ENCODE measurements around the gene RETREG2.
A peak's percentile ranks its signal among the peaks of the same experiment; 100 is the strongest.

The RETREG2 gene

DNA sequence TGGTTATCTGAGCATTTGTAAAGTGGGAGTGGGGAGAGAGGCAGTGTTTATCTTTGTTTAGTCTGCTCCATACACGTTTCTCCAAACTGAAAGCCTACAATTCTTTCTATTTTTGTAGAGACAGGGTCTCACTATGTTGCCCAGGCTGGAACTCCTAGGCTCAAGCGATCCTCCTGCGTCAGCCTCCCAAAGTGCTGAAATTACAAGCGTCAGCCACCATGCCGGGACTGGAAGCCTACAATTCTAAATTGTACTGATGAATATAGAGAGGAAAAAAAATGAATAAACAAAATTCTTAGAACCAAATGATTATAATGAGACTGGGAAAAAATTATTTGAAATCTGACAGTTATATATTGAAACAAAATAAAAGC, 27.1 kb downstream of the RETREG2 start:
- no peak overlapping the region for H3K4me3 ChIP-seq (replicated peaks; ENCODE audit: low read depth, low read length)
- TF ChIP-seq, protein P1, sequence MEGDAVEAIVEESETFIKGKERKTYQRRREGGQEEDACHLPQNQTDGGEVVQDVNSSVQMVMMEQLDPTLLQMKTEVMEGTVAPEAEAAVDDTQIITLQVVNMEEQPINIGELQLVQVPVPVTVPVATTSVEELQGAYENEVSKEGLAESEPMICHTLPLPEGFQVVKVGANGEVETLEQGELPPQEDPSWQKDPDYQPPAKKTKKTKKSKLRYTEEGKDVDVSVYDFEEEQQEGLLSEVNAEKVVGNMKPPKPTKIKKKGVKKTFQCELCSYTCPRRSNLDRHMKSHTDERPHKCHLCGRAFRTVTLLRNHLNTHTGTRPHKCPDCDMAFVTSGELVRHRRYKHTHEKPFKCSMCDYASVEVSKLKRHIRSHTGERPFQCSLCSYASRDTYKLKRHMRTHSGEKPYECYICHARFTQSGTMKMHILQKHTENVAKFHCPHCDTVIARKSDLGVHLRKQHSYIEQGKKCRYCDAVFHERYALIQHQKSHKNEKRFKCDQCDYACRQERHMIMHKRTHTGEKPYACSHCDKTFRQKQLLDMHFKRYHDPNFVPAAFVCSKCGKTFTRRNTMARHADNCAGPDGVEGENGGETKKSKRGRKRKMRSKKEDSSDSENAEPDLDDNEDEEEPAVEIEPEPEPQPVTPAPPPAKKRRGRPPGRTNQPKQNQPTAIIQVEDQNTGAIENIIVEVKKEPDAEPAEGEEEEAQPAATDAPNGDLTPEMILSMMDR (IDR thresholded peaks at IDR 0.05; ENCODE audit: low read depth, low read length, missing control alignments): no peak
- DNase-seq (ENCODE audit: extremely low read depth, low read depth): no peak

DNA sequence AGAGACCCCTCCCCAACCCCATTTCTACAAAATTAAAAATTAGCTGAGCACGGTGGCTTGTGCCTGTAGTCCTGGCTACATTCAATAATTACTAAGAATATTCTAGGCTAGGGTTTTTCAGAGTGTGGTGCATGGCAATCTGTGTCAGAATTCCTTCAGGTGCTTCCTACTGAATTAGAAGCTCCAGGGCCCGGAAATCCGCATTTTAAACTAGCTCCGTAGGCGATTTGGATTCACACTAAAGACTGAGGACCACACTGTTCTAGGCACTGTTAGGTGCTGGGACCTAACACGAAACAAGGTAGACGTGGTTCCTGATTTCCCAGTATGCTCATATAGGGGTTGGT, 27.9 kb downstream of the RETREG2 start:
- DNase-seq (ENCODE audit: extremely low read depth, low read depth): no peak
- H3K4me3 ChIP-seq (replicated peaks; ENCODE audit: low read depth, low read length): peak overlapping the region; percentile 52
- TF ChIP-seq, protein P1 (IDR thresholded peaks at IDR 0.05; ENCODE audit: low read depth, low read length, missing control alignments): no peak

DNA sequence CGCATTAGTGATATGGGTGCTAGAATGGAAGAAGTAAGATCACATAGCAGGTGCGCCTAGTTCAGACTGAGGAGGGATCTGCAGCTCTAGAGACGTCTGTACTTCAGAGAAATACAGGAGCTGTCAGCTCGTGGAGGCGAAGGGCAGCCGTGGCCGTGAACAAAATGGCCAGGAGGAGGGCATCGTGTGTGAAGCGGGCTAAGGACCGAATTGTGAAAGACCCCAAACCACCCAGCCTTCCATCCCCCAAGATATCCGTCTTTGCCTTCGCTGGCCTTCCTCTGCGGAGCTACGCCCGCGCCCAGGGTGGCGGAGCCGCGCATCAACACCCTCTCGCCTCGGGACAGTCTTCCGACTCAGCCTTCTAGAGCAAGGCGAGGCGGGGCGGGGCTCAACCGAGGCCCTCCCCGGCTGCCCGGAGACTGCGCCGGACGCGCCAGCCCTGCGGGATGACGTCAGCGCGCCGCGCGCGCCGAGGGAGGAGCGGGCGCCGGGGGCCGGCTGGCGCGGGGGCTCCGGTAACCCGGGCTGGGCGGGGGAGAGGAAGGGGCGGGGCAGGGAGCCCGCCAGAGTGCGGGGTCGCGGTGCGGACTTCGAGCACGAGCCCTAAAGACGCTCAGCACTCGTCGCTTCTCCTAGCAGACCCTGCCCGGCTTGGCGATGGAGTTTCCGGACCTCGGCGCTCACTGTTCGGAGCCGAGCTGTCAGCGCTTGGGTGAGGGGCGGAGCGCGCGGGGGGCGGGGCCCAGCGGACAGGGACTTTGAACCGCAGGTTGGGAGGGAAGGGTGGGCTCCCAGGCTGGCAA, 28.5 kb downstream of the RETREG2 start, which contains the start of gene ZFAND2B:
ZFAND2B (plus strand) TSS at position 455 of the 806 bp plus-strand sequence; CDS start at position 661, 206 bp downstream.
- DNase-seq (ENCODE audit: extremely low read depth, low read depth): no peak
- TF ChIP-seq, protein P1 (IDR thresholded peaks at IDR 0.05; ENCODE audit: low read depth, low read length, missing control alignments): no peak
- H3K4me3 ChIP-seq (replicated peaks; ENCODE audit: low read depth, low read length): peak within 1 kb of the TSS; percentile 52

DNA sequence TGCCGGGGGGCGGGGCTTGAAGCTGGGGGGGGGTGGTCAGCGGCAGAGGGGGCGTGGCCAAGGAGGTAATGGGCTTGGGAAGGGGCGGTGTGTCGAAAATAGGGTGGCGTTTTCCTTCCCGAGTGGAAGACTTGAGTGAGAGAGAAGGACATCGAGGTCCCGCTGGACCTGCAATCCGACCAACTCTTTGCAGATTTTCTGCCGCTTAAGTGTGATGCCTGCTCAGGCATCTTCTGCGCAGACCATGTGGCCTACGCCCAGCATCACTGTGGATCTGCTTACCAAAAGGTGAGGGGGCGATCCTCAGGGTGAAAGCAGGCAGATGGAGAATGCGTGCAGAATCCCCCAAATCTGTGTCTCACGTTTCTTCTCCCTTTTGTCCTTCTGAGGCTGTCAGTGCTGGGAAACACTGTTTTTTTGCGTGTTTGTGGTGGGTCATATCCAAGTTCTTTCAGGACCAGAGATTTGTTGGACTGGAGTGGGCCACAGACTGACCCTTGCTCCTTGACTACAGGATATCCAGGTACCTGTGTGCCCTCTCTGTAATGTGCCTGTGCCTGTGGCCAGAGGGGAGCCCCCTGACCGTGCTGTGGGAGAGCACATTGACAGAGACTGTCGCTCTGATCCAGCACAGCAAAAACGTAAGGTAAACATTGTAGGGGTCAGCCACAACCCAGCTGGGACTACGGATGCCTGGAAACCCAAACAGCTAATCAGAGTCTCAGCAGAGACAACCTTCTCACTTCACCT, 29.2 kb downstream of the RETREG2 start:
- TF ChIP-seq, protein P1 (IDR thresholded peaks at IDR 0.05; ENCODE audit: low read depth, low read length, missing control alignments): no peak
- peak overlapping the region; percentile 52 for H3K4me3 ChIP-seq (replicated peaks; ENCODE audit: low read depth, low read length)
- DNase-seq (ENCODE audit: extremely low read depth, low read depth): no peak

DNA sequence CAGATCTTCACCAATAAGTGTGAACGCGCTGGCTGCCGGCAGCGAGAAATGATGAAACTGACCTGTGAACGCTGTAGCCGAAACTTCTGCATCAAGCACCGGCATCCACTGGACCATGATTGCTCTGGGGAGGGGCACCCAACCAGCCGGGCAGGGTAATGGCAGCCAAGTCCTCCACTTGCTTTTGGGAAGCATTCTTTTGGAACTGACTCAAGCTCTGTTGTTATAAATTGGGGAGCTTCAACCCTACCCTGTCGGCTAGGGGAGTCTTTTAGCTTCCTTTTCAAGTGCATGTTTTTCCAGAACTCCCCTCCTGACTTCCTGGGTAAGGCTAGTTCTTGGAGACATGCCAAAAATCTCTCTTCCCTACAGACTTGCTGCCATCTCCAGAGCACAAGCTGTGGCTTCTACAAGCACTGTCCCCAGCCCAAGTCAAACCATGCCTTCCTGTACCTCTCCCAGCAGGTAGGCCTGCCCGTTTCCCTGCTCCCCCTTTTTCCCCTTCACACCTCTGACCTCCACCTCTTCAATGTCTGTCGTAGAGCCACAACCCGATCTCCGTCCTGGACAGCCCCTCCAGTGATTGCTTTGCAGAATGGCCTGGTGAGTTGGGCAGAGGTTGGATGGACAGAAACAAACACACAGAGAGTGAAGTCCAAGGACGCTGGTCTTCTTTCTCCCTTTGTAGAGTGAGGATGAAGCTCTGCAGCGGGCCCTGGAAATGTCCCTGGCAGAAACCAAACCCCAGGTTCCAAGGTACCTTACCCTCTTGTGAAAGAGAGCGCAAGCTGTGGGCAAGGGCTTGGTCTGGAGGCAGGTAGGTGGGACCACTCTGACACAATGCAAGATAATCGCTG, 30.0 kb downstream of the RETREG2 start:
- no peak for DNase-seq (ENCODE audit: extremely low read depth, low read depth)
- H3K4me3 ChIP-seq (replicated peaks; ENCODE audit: low read depth, low read length): peak overlapping the region; percentile 52
- TF ChIP-seq, protein P1 (IDR thresholded peaks at IDR 0.05; ENCODE audit: low read depth, low read length, missing control alignments): no peak
